Activated naive CD4-positive, alpha-beta T cell treated with anti-CD3 and anti-CD28 coated beads, Interleukin-2, amount 50 U/mL, for 24 hours (primary cell): ENCODE results near the gene SDK1.
"Not testable (repeated sequence)": the region's sequence is repeated elsewhere in the genome, so short reads cannot be mapped to it uniquely, and the experiment has no call there.

Experiments
- H3K27ac Mint-ChIP-seq: one replicate; pipeline ENCODE4 v1.8.0; 2021; ENCODE audit warnings: mild to moderate bottlenecking, mixed read lengths
- H3K27me3 Mint-ChIP-seq: one replicate; pipeline ENCODE4 v1.8.0; 2021; ENCODE audit warnings: mixed read lengths
- H3K36me3 Mint-ChIP-seq: one replicate; pipeline ENCODE4 v1.8.0; 2021; ENCODE audit warnings: mixed read lengths
- H3K4me1 Mint-ChIP-seq: one replicate; pipeline ENCODE4 v1.8.0; 2021; ENCODE audit warnings: mixed read lengths
- H3K4me3 Mint-ChIP-seq: one replicate; pipeline ENCODE4 v1.8.0; 2021; ENCODE audit warnings: mild to moderate bottlenecking, mixed read lengths
- H3K9me3 Mint-ChIP-seq: one replicate; pipeline ENCODE4 v1.8.0; 2021; ENCODE audit warnings: mixed read lengths

The SDK1 gene

GRCh38 chr7:4282434-4283223 lies 981.6 kb downstream of the SDK1 start:
- H3K4me3 Mint-ChIP-seq: no peak overlapping the region
- H3K4me1 Mint-ChIP-seq: no peaks in the 10 kb centered on the region
- no peak overlapping the region for H3K27ac Mint-ChIP-seq

DNA sequence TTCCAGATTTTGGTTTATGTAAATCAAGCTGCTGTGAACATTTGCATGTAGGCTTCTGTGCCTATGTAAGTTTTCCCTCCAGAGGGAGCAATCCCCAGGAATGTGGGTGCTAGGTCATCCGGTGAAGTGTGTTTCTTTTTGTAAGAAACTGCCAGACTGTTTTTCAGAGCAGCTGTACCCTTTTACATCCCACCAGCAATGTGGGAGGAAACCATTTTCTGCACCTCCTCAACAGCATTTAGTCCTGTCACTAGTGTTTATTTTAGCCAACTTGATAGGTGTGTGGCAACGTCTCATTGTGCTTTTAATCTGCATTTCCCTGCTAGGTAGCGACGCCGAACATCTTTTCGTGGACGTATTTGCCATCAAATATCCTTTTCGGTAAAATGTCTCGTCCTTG lies 985.3 kb downstream of the SDK1 start:
- H3K36me3 Mint-ChIP-seq: no peaks in the 10 kb centered on the region
- H3K4me1 Mint-ChIP-seq: no peaks in the 10 kb centered on the region
- no peak overlapping the region for H3K4me3 Mint-ChIP-seq
- H3K9me3 Mint-ChIP-seq: peaks cover 9% of the 10 kb centered on the region
- no peak overlapping the region for H3K27ac Mint-ChIP-seq
- H3K27me3 Mint-ChIP-seq: peaks cover 17% of the 10 kb centered on the region

More at GRCh38 chr7:4282434-4283223, 981.6 kb downstream of the SDK1 start:
- H3K27me3 Mint-ChIP-seq: peaks cover 3% of the 10 kb centered on the region
- no peaks in the 10 kb centered on the region for H3K36me3 Mint-ChIP-seq
- H3K9me3 Mint-ChIP-seq: no peaks in the 10 kb centered on the region

- Mint-ChIP-seq H3K36me3 (no peaks in the 10 kb centered on the region), H3K9me3 (peaks cover 9% of the 10 kb centered on the region), H3K27me3 (peaks cover 20% of the 10 kb centered on the region), H3K4me1 (no peaks in the 10 kb centered on the region), H3K4me3 (no peak overlapping the region), H3K27ac (no peak overlapping the region)
Observed at GRCh38 chr7:4288791-4289394, 987.8 kb downstream of the SDK1 start.

- H3K4me1 Mint-ChIP-seq: no peaks in the 10 kb centered on the region
- no peaks in the 10 kb centered on the region for H3K27me3 Mint-ChIP-seq
- no peak overlapping the region for H3K27ac Mint-ChIP-seq
- no peaks in the 10 kb centered on the region for H3K36me3 Mint-ChIP-seq
- H3K9me3 Mint-ChIP-seq: peaks cover 9% of the 10 kb centered on the region
- H3K4me3 Mint-ChIP-seq: no peak overlapping the region
Observed at GRCh38 chr7:4297165-4297917, 996.3 kb downstream of the SDK1 start.

GRCh38 chr7:4297918-4298219 lies 996.8 kb downstream of the SDK1 start:
- no peak overlapping the region for H3K4me3 Mint-ChIP-seq
- H3K27ac Mint-ChIP-seq: no peak overlapping the region
- no peaks in the 10 kb centered on the region for H3K4me1 Mint-ChIP-seq
- H3K27me3 Mint-ChIP-seq: no peaks in the 10 kb centered on the region
- H3K36me3 Mint-ChIP-seq: no peaks in the 10 kb centered on the region
- H3K9me3 Mint-ChIP-seq: peaks cover 9% of the 10 kb centered on the region

DNA sequence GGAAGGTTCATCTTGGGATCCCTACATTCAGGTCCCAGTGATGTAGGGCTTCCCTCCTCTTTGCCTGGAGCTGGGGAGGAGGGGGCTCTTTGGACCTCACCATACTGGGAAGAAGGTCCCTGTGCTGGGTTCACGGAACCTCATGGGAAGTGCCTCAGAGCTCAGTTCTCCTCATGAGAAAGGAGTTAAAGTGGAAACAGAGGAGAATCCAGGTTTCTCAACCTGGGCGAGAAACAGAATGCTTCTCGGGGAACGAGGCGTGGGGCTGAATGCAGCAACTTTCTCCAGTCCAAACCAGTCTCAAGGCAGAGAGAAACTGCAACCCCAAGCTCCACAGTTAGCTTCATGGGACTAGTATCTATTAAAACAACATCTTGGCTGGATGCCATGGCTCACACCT lies 998.4 kb downstream of the SDK1 start:
- Mint-ChIP-seq H3K27me3 (no peaks in the 10 kb centered on the region), H3K27ac (no peak overlapping the region), H3K4me3 (no peak overlapping the region), H3K4me1 (no peaks in the 10 kb centered on the region), H3K9me3 (peaks cover 9% of the 10 kb centered on the region), H3K36me3 (no peaks in the 10 kb centered on the region)

DNA sequence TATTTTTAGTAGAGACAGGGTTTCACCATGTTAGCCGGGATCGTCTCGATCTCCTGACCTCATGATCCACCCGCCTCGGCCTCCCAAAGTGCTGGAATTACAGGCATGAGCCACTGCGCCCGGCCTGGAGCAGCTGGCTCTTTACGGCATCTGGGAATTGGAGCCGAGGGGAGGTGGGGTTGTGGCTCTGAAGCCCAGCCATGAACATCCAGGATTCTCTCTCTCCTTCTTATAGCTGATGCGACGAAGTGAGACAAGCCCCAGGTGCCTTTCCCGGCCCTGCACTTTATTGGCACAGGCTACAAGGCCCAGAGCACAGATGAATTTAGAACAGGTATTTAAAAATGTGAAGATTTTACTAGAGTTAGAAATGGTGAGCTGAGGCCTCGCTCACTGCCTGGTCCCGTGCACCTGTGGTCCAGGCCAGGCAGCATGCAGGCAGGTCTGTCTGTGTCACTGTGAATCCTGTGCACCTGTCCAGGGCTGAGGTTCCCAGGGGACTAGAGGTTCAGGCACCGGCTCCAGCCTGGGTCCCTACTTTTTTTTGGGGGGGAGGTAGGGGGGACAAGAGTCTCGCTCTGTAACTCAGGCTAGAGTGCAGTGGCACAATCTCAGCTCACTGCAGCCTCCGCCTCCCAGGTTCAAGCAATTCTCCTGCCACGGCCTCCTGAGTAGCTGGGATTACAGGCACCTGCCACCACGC lies 1001.3 kb downstream of the SDK1 start:
- Mint-ChIP-seq H3K27ac (no peak overlapping the region), H3K9me3 (no peaks in the 10 kb centered on the region), H3K36me3 (no peaks in the 10 kb centered on the region), H3K27me3 (peaks cover 2% of the 10 kb centered on the region), H3K4me3 (no peak overlapping the region), H3K4me1 (no peaks in the 10 kb centered on the region)

DNA sequence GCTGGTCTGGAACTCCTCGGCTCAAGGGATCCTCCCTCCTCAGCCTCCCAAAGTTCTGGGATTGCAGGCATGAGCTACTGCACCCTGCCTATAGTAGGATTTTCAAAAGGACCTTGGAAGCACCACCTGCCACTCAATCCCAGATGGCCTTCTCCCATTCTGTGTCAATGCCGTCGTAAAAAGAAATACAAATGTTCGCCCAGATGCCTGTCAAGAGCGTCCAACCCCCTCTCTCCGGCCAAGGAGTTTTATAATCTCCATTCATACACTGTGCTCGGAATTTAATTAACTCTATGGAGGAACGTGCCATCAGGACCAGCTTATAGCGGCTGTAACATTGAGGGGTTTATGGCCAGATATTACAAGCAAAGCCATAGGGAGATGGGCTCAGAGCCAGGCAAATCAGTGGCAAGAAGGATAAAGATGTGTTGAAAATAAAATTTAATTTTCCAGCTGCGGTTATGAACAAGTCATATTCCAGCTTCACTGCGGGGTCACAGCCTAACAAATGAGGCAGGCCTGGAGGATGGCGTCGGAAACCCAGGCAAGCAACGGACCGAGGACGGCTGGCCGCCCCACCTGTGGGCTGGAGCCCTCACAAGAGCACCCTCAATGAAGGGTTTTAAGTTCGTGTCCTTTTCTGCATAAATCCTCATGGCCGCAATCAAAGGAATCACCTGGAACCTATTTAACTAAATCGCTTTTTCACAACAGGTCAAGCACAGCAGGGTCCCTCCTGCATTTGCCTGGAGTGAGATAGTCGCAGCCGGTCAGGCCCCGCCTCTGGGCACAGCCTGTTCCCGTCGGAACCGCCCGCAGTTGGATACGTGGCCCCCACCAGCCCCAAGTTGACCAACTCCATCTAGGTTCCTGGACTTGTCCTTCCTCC lies 1006.5 kb downstream of the SDK1 start:
- peaks cover 2% of the 10 kb centered on the region for H3K27me3 Mint-ChIP-seq
- no peak overlapping the region for H3K4me3 Mint-ChIP-seq
- H3K36me3 Mint-ChIP-seq: no peaks in the 10 kb centered on the region
- H3K4me1 Mint-ChIP-seq: no peaks in the 10 kb centered on the region
- H3K9me3 Mint-ChIP-seq: no peaks in the 10 kb centered on the region
- no peak overlapping the region for H3K27ac Mint-ChIP-seq

DNA sequence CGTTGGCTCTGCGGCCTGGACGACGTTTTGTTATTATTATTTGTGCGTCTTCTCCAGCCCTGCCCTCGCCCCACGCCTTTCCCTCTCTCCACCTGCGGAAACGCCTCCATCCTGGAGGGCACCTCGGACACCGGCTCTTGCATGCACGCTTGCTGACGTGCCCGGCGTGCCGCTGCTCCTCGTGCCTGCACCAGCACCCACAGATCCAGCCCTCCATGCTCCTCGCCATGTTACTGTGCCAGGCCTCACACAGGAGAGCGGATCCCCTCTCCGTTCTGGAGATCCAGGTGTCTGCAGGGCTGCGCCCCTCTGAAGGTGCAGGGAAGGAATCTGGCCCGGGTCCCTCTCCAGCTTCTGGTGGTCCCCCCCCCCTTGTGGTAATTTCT lies 1007.1 kb downstream of the SDK1 start:
- H3K4me3 Mint-ChIP-seq: no peak overlapping the region
- H3K36me3 Mint-ChIP-seq: no peaks in the 10 kb centered on the region
- peaks cover 2% of the 10 kb centered on the region for H3K27me3 Mint-ChIP-seq
- H3K9me3 Mint-ChIP-seq: no peaks in the 10 kb centered on the region
- no peak overlapping the region for H3K27ac Mint-ChIP-seq
- no peaks in the 10 kb centered on the region for H3K4me1 Mint-ChIP-seq

DNA sequence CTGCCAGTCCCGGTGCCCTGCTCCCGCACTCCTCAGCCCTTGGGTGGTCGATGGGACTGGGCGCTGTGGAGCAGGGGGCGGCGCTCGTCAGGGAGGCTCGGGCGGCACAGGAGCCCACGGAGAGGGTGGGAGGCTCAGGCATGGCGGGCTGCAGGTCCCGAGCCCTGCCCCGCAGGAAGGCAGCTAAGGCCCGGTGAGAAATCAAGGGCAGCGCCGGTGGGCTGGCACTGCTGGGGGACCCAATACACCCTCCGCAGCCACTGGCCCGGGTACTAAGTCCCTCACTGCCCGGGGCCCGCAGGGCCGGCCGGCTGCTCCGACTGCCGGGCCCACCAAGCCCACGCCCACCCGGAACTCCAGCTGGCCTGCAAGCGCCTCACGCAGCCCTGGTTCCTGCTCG lies 1012.9 kb downstream of the SDK1 start:
- not testable (repeated sequence) for H3K36me3 Mint-ChIP-seq, H3K4me1 Mint-ChIP-seq, H3K27ac Mint-ChIP-seq, H3K27me3 Mint-ChIP-seq, H3K4me3 Mint-ChIP-seq, H3K9me3 Mint-ChIP-seq

- H3K9me3 Mint-ChIP-seq, H3K27me3 Mint-ChIP-seq, H3K4me1 Mint-ChIP-seq, H3K4me3 Mint-ChIP-seq, H3K36me3 Mint-ChIP-seq, H3K27ac Mint-ChIP-seq: not testable (repeated sequence)
Observed at GRCh38 chr7:4314316-4314715, 1013.3 kb downstream of the SDK1 start.
